GM12874 (cell line): ENCODE data around the gene WNT4.

Experiments
- CTCF ChIP-seq: IDR thresholded peaks from 2 replicates; pipeline ENCODE4 v1.5.1; 2011; ENCODE audit warnings: low read depth, mild to moderate bottlenecking, control low read depth, low read length, moderate library complexity; ENCODE audit not compliant: insufficient read depth

WNT4 gene

GRCh38 chr1:22171951-22172715 lies 29.2 kb upstream of the WNT4 start:
- TF ChIP-seq CTCF, result no peak

GRCh38 chr1:22169816-22170215 lies 26.9 kb upstream of the WNT4 start:
- no peak for TF ChIP-seq CTCF

GRCh38 chr1:22168412-22168973 lies 25.6 kb upstream of the WNT4 start:
- TF ChIP-seq CTCF, result no peak

- no peak for TF ChIP-seq CTCF
These were observed 23.5 kb upstream of the WNT4 start for GRCh38 chr1:22166439-22166838.

GRCh38 chr1:22164841-22165808 lies 22.2 kb upstream of the WNT4 start:
- TF ChIP-seq CTCF, result no peak

GRCh38 chr1:22163564-22163963 lies 20.7 kb upstream of the WNT4 start:
- TF ChIP-seq CTCF, result no peak

GRCh38 chr1:22163137-22163536 lies 20.2 kb upstream of the WNT4 start:
- TF ChIP-seq CTCF, result no peak
